Tibial nerve (tissue), 3 donors: ENCODE results near the gene ZKSCAN3.

ENCODE experiments used
- POLR2A ChIP-seq, 2 donors: fragments of 450-650 bp; IDR thresholded peaks; one replicate each; pipeline ENCODE4 v1.6.1; 2017; ENCODE audit warnings: antibody characterized with exemption in 2 of 2, mild to moderate bottlenecking in 2 of 2, moderate library complexity in 2 of 2
- TF ChIP-seq, protein P1 (sequence below), 5 experiments: fragments of 200-600 bp in 3 of 5; fragments of 450-650 bp in 2 of 5; sonication (generic) in 3 of 5; IDR thresholded peaks; one replicate each; pipeline ENCODE4 v1.5.1; 2016 to 2019; ENCODE audit warnings: antibody characterized with exemption in 5 of 5, mild to moderate bottlenecking in 3 of 5, moderate library complexity in 2 of 5

GRCh38 chr6:28370440-28370839, 20.7 kb downstream of the ZKSCAN3 start:
- TF ChIP-seq POLR2A (IDR thresholded peaks at IDR 0.05), result no peak
- TF ChIP-seq, protein P1, sequence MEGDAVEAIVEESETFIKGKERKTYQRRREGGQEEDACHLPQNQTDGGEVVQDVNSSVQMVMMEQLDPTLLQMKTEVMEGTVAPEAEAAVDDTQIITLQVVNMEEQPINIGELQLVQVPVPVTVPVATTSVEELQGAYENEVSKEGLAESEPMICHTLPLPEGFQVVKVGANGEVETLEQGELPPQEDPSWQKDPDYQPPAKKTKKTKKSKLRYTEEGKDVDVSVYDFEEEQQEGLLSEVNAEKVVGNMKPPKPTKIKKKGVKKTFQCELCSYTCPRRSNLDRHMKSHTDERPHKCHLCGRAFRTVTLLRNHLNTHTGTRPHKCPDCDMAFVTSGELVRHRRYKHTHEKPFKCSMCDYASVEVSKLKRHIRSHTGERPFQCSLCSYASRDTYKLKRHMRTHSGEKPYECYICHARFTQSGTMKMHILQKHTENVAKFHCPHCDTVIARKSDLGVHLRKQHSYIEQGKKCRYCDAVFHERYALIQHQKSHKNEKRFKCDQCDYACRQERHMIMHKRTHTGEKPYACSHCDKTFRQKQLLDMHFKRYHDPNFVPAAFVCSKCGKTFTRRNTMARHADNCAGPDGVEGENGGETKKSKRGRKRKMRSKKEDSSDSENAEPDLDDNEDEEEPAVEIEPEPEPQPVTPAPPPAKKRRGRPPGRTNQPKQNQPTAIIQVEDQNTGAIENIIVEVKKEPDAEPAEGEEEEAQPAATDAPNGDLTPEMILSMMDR (IDR thresholded peaks at IDR 0.05), result no peak
